ENCODE data around the gene DUSP2.

DUSP2 gene

GRCh38 chr2:96146153-96146880 is 1.1 kb upstream of the DUSP2 start:
- peak; percentile 89 for DNase-seq

GRCh38 chr2:96145848-96146152 is 560 bp upstream of the DUSP2 start:
- DNase-seq = no peak

- peak; percentile 62 for DNase-seq
Observed at GRCh38 chr2:96144481-96145035, 682 bp downstream of the DUSP2 start.

- DNase-seq = peak; percentile 46
Observed at GRCh38 chr2:96143848-96144480, 1.3 kb downstream of the DUSP2 start.

- peak; percentile 53 for DNase-seq
Observed at GRCh38 chr2:96143231-96143847, 1.9 kb downstream of the DUSP2 start.

GRCh38 chr2:96142217-96143113 is 2.8 kb downstream of the DUSP2 start:
- DNase-seq = peak; percentile 78

GRCh38 chr2:96141624-96141967 is 3.6 kb downstream of the DUSP2 start:
- DNase-seq = peak; percentile 28

- DNase-seq = peak; percentile 46
Observed at GRCh38 chr2:96140941-96141623, 4.2 kb downstream of the DUSP2 start.

- DNase-seq = no peak
Observed at GRCh38 chr2:96139181-96139758, 6.0 kb downstream of the DUSP2 start.

GRCh38 chr2:96138179-96139145 is 6.8 kb downstream of the DUSP2 start, which contains the start of gene ASTL:
ASTL (minus strand) TSS chr2:96138502; CDS start chr2:96138436, 66 bp downstream.
- peak; percentile 70 for DNase-seq

- no peak for DNase-seq
Observed at GRCh38 chr2:96137321-96138178, 7.7 kb downstream of the DUSP2 start.

- DNase-seq = no peak
Observed at GRCh38 chr2:96136129-96136720, 9.0 kb downstream of the DUSP2 start.

GRCh38 chr2:96135621-96136020 is 9.6 kb downstream of the DUSP2 start:
- DNase-seq = no peak

GRCh38 chr2:96135171-96135570 is 10.1 kb downstream of the DUSP2 start:
- no peak for DNase-seq

GRCh38 chr2:96134421-96134820 is 10.8 kb downstream of the DUSP2 start:
- DNase-seq = no peak

GRCh38 chr2:96131813-96132745 is 13.2 kb downstream of the DUSP2 start:
- DNase-seq = no peak

- DNase-seq = peak; percentile 46
Observed at GRCh38 chr2:96131152-96131812, 14.0 kb downstream of the DUSP2 start.

GRCh38 chr2:96130483-96130882 is 14.8 kb downstream of the DUSP2 start:
- DNase-seq = no peak

All from activated CD8-positive, alpha-beta memory T cell treated with anti-CD3 and anti-CD28 coated beads, Interleukin-2, amount 50 U/mL, for 4 hours (primary cell).